H1 (cell line): ENCODE data around the gene VAPB. TPM values are rescaled to one million over a fixed set of nuclear protein-coding genes. Genes with fewer than 3 reads are reported as not detected.

Source experiments
- CHD2 ChIP-seq: IDR thresholded peaks from 2 replicates; pipeline ENCODE4 v1.6.1; 2012; ENCODE audit warnings: low read length, improper control_type of control experiment
- CHD7 ChIP-seq: fragments of 300-600 bp; sonication (generic); IDR thresholded peaks from 2 replicates; pipeline ENCODE4 v1.7.1; 2012; ENCODE audit warnings: low read length, moderate library complexity, mild to moderate bottlenecking, inconsistent platforms; ENCODE audit not compliant: insufficient replicate concordance
- CREB1 ChIP-seq: IDR thresholded peaks from 2 replicates; pipeline ENCODE4 v1.6.1; 2012; ENCODE audit warnings: inconsistent platforms
- EZH2 ChIP-seq: fragments of 200-600 bp; sonication (generic); IDR thresholded peaks from 2 replicates; pipeline ENCODE4 v1.7.1; 2012; ENCODE audit warnings: low read depth, mild to moderate bottlenecking, moderate library complexity, low read length, inconsistent platforms; ENCODE audit not compliant: severe bottlenecking
- KDM1A ChIP-seq: fragments of 200-600, 300-600 bp; sonication (generic); IDR thresholded peaks from 2 replicates; pipeline ENCODE4 v1.7.1; 2016; ENCODE audit warnings: mild to moderate bottlenecking, low read length, borderline replicate concordance
- MAFK ChIP-seq: IDR thresholded peaks from 2 replicates; pipeline ENCODE4 v1.6.1; 2012; ENCODE audit warnings: low read depth, mild to moderate bottlenecking, improper control_type of control experiment, low read length
- RNF2 ChIP-seq: fragments of 200-900, 300-1000 bp; sonication (generic); IDR thresholded peaks from 2 replicates; pipeline ENCODE4 v1.7.1; 2016; ENCODE audit warnings: borderline replicate concordance, low read depth, mild to moderate bottlenecking, antibody characterized with exemption, low read length; ENCODE audit not compliant: poor library complexity, severe bottlenecking; ENCODE audit errors: missing control alignments
- SIRT6 ChIP-seq: IDR thresholded peaks from one replicate; pipeline ENCODE4 v1.7.1; 2012; ENCODE audit warnings: low read length, inconsistent platforms
- ZNF274 ChIP-seq: IDR thresholded peaks from 2 replicates; pipeline ENCODE4 v1.7.0; 2012; ENCODE audit warnings: low read length, borderline replicate concordance; ENCODE audit errors: extremely low read depth
- polyA plus RNA-seq, 7 experiments: library from polyadenylated mRNA; depleted of rRNA in 3 of 7; stranded (reverse) in 5 of 7; unstranded in 2 of 7; fragments of >200 nt in 5 of 7; fragments of 200-250 nt in 2 of 7; gene quantifications; 1 replicate in 5 of 7; 2 replicates in 1 of 7; 4 replicates in 1 of 7; pipeline versions ENCODE4 v1.2.1 to v1.2.3, GENCODE V29; 2011 to 2013; ENCODE audit warnings: missing spikeins in 2 of 7, mixed read lengths in 2 of 7
- total RNA-seq: library from RNA; stranded (reverse); fragmentation: NEBNext Ultra II Directional; extraction: Animal tissue kit (Norgen Biotek cat#: 25700); gene quantifications from 2 replicates; pipeline ENCODE4 v1.2.1, GENCODE V29; 2021

Gene VAPB
- total and polyA plus RNA-seq, 2 of the 8 experiments (the other 6 are each of a cell fraction or from before 2014, with no cell fraction given) = 24.4 to 62.8 TPM

- TF ChIP-seq CHD7 (no peak), ZNF274 (no peak), KDM1A (no peak), RNF2 (no peak), EZH2 (no peak), CHD2 (no peak), MAFK (no peak), SIRT6 (no peak), CREB1 (no peak)
- TF ChIP-seq, all 59 proteins: peak for 0
These were observed 48.0 kb downstream of the VAPB start (continued) for GRCh38 chr20:58436868-58437645.
